Epithelial cell of proximal tubule (primary cell): Measurements from ENCODE around the gene HDAC8. TPM values are rescaled to one million over a fixed set of nuclear protein-coding genes. Genes with fewer than 3 reads are reported as not detected.
"Not testable (repeated sequence)": the region's sequence is repeated elsewhere in the genome, so short reads cannot be mapped to it uniquely, and the experiment has no call there.

Source experiments
- DNase-seq: peaks from one replicate; pipeline ENCODE4 v3.0.0-alpha.2; 2011; ENCODE audit warnings: low read depth
- H3K4me3 ChIP-seq: 2 replicates; pipeline ENCODE4 v1.5.1; 2011; ENCODE audit warnings: low read depth, mild to moderate bottlenecking, low read length
- CTCF ChIP-seq: conservative IDR thresholded peaks from 2 replicates; pipeline ENCODE4 v1.5.1; 2012; ENCODE audit warnings: low read depth, mild to moderate bottlenecking, low read length
- total RNA-seq: library from RNA; depleted of rRNA; stranded (reverse); fragments of >200 nt; gene quantifications from 2 replicates; pipeline ENCODE4 v1.2.3, GENCODE V29; 2015

The HDAC8 gene
- total RNA-seq, 1 donor from 2014 or later: 13.2 TPM

- H3K4me3 ChIP-seq: no peak overlapping the region
- no peak for DNase-seq
- TF ChIP-seq CTCF: no peak
Measured at GRCh38 chrX:72532366-72532765, 40.3 kb downstream of the HDAC8 start.

- TF ChIP-seq CTCF: no peak
- no peak for DNase-seq
- H3K4me3 ChIP-seq: no peak overlapping the region
Measured at GRCh38 chrX:72526534-72527508, 45.8 kb downstream of the HDAC8 start.

GRCh38 chrX:72498782-72499181 is 73.9 kb downstream of the HDAC8 start:
- no peak for DNase-seq
- TF ChIP-seq CTCF: no peak
- H3K4me3 ChIP-seq: no peak overlapping the region

GRCh38 chrX:72495046-72495445 is 77.6 kb downstream of the HDAC8 start:
- no peak overlapping the region for H3K4me3 ChIP-seq
- TF ChIP-seq CTCF: no peak
- DNase-seq: no peak

- no peak for DNase-seq
- TF ChIP-seq CTCF: no peak
- H3K4me3 ChIP-seq: no peak overlapping the region
Measured at GRCh38 chrX:72492499-72492898, 80.1 kb downstream of the HDAC8 start.

GRCh38 chrX:72490221-72490620 is 82.4 kb downstream of the HDAC8 start:
- not testable (repeated sequence) for H3K4me3 ChIP-seq, DNase-seq

GRCh38 chrX:72487661-72488060 is 85.0 kb downstream of the HDAC8 start:
- H3K4me3 ChIP-seq: no peak overlapping the region
- no peak for DNase-seq

More at GRCh38 chrX:72487661-72488060, 85.0 kb downstream of the HDAC8 start:
- TF ChIP-seq CTCF: no peak
